Hepatocyte (in vitro differentiated cells): ENCODE results near the gene THUMPD2.

Experiments
- EZH2 ChIP-seq: fragments of 200-600 bp; sonication (generic); IDR thresholded peaks from 2 replicates; pipeline ENCODE4 v1.6.1; 2016; ENCODE audit warnings: antibody characterized with exemption, mild to moderate bottlenecking, borderline replicate concordance
- TF ChIP-seq, protein P1 (sequence below): fragments of 200-600 bp; sonication (generic); IDR thresholded peaks from 2 replicates; pipeline ENCODE4 v1.5.1; 2016; ENCODE audit warnings: antibody characterized with exemption, mild to moderate bottlenecking; ENCODE audit not compliant: poor library complexity

DNA sequence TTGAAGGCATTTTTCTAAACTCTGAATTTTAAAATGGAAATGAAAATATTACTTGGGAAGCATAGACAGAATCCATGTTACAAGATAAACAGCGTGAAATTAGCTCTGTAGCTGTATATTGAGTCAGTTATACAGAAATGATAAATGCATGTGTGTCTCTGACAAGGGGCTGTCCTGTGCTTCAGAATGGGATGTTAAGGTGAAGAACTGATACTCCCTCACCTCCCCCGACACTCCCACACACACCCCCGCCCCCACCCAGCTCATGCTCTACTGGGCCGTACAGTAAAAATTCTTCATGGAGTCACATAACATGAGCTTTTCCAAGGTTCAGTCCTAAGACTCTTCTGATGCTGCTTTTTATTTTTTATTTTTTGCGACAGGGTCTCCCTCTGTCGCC, 869 bp upstream of the THUMPD2 start:
- TF ChIP-seq, protein P1, sequence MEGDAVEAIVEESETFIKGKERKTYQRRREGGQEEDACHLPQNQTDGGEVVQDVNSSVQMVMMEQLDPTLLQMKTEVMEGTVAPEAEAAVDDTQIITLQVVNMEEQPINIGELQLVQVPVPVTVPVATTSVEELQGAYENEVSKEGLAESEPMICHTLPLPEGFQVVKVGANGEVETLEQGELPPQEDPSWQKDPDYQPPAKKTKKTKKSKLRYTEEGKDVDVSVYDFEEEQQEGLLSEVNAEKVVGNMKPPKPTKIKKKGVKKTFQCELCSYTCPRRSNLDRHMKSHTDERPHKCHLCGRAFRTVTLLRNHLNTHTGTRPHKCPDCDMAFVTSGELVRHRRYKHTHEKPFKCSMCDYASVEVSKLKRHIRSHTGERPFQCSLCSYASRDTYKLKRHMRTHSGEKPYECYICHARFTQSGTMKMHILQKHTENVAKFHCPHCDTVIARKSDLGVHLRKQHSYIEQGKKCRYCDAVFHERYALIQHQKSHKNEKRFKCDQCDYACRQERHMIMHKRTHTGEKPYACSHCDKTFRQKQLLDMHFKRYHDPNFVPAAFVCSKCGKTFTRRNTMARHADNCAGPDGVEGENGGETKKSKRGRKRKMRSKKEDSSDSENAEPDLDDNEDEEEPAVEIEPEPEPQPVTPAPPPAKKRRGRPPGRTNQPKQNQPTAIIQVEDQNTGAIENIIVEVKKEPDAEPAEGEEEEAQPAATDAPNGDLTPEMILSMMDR, result no peak
- TF ChIP-seq EZH2, result no peak
